Measurements from ENCODE around the gene SH3RF1.

DNA sequence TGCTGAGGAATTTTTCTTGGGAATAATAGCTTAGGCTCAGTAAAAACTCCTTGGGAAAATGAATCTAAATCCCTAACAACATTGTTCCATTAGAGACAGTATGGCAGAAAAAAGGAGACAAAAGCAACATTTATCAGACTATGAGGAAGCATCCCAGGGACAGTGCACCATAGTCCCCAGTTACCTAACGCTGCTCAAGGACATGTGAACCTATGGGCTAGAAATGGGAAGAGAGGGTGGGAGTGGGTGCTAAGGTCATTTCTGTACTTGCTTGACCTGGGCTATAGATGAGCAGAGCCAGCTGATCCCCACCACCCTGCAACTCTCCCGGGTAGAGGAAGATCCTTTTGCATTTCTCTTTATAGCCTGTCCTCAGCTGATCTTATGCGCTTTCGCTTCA, 162.5 kb downstream of the SH3RF1 start:
- TF ChIP-seq CTCF (IDR thresholded peaks at IDR 0.05; ENCODE audit: low read depth, low read length) (no peak), POLR2A (IDR thresholded peaks at IDR 0.05; ENCODE audit: extremely low read depth, insufficient read length) (no peak), MAX (IDR thresholded peaks at IDR 0.05; ENCODE audit: low read depth, low read length) (no peak)

All from NB4 (cell line).